Measurements from ENCODE around the gene NPFF.

The NPFF gene

GRCh38 chr12:53513712-53514410, 6.6 kb upstream of the NPFF start:
- H3K27me3 ChIP-seq (ENCODE audit: insufficient read depth, poor library complexity, severe bottlenecking), result no peaks in the 10 kb centered on the region
- H3K4me3 ChIP-seq (ENCODE audit: severe bottlenecking), result no peak overlapping the region
- H3K4me1 ChIP-seq (ENCODE audit: insufficient read depth, poor library complexity, severe bottlenecking), result no peaks in the 10 kb centered on the region
- H3K36me3 ChIP-seq (ENCODE audit: low read depth), result peaks cover 44% of the 10 kb centered on the region
- no peaks in the 10 kb centered on the region for H3K9me3 ChIP-seq (ENCODE audit: severe bottlenecking)
- TF ChIP-seq CTCF (IDR thresholded peaks at IDR 0.05; ENCODE audit: poor library complexity, severe bottlenecking), result no peak
- no peak for DNase-seq (ENCODE audit: low spot score)
- no peak for ATAC-seq (ENCODE audit: low read depth)
- H3K27ac ChIP-seq (ENCODE audit: poor library complexity, severe bottlenecking), result no peak overlapping the region

GRCh38 chr12:53510181-53510812, 3.0 kb upstream of the NPFF start:
- Histone ChIP-seq H3K27ac (ENCODE audit: poor library complexity, severe bottlenecking) (no peak overlapping the region), H3K36me3 (ENCODE audit: low read depth) (peaks cover 29% of the 10 kb centered on the region), H3K9me3 (ENCODE audit: severe bottlenecking) (no peaks in the 10 kb centered on the region), H3K4me3 (ENCODE audit: severe bottlenecking) (no peak overlapping the region), H3K27me3 (ENCODE audit: insufficient read depth, poor library complexity, severe bottlenecking) (no peaks in the 10 kb centered on the region), H3K4me1 (ENCODE audit: insufficient read depth, poor library complexity, severe bottlenecking) (no peaks in the 10 kb centered on the region)
- DNase-seq (ENCODE audit: low spot score), result no peak
- TF ChIP-seq CTCF (IDR thresholded peaks at IDR 0.05; ENCODE audit: poor library complexity, severe bottlenecking), result no peak
- ATAC-seq (ENCODE audit: low read depth), result no peak

- H3K27ac ChIP-seq (ENCODE audit: poor library complexity, severe bottlenecking), result no peak overlapping the region
These were observed 1.4 kb upstream of the NPFF start for GRCh38 chr12:53508534-53509170.

GRCh38 chr12:53507603-53507885, 260 bp upstream of the NPFF start:
- DNase-seq (ENCODE audit: low spot score), result no peak
- H3K27me3 ChIP-seq (ENCODE audit: insufficient read depth, poor library complexity, severe bottlenecking), result no peaks in the 10 kb centered on the region
- H3K36me3 ChIP-seq (ENCODE audit: low read depth), result peaks cover 6% of the 10 kb centered on the region; the same call in 1 of the 2 replicates
- no peaks in the 10 kb centered on the region for H3K4me1 ChIP-seq (ENCODE audit: insufficient read depth, poor library complexity, severe bottlenecking)
- TF ChIP-seq CTCF (IDR thresholded peaks at IDR 0.05; ENCODE audit: poor library complexity, severe bottlenecking), result no peak
- H3K9me3 ChIP-seq (ENCODE audit: severe bottlenecking), result no peaks in the 10 kb centered on the region
- H3K27ac ChIP-seq (ENCODE audit: poor library complexity, severe bottlenecking), result no peak overlapping the region
- H3K4me3 ChIP-seq (ENCODE audit: severe bottlenecking), result no peak overlapping the region
- ATAC-seq (ENCODE audit: low read depth), result no peak

More at GRCh38 chr12:53508534-53509170, 1.4 kb upstream of the NPFF start:
- no peak overlapping the region for H3K4me3 ChIP-seq (ENCODE audit: severe bottlenecking)
- H3K27me3 ChIP-seq (ENCODE audit: insufficient read depth, poor library complexity, severe bottlenecking), result no peaks in the 10 kb centered on the region
- no peaks in the 10 kb centered on the region for H3K9me3 ChIP-seq (ENCODE audit: severe bottlenecking)
- H3K36me3 ChIP-seq (ENCODE audit: low read depth), result peaks cover 16% of the 10 kb centered on the region
- no peak for DNase-seq (ENCODE audit: low spot score)
- TF ChIP-seq CTCF (IDR thresholded peaks at IDR 0.05; ENCODE audit: poor library complexity, severe bottlenecking), result peak; percentile 95
- H3K4me1 ChIP-seq (ENCODE audit: insufficient read depth, poor library complexity, severe bottlenecking), result no peaks in the 10 kb centered on the region
- ATAC-seq (ENCODE audit: low read depth), result peak; percentile 92

GRCh38 chr12:53506450-53506785, 866 bp downstream of the NPFF start:
- Histone ChIP-seq H3K36me3 (ENCODE audit: low read depth) (peaks cover 4% of the 10 kb centered on the region; the same call in 1 of the 2 replicates), H3K27ac (ENCODE audit: poor library complexity, severe bottlenecking) (no peak overlapping the region), H3K9me3 (ENCODE audit: severe bottlenecking) (no peaks in the 10 kb centered on the region), H3K27me3 (ENCODE audit: insufficient read depth, poor library complexity, severe bottlenecking) (no peaks in the 10 kb centered on the region), H3K4me1 (ENCODE audit: insufficient read depth, poor library complexity, severe bottlenecking) (no peaks in the 10 kb centered on the region), H3K4me3 (ENCODE audit: severe bottlenecking) (no peak overlapping the region)
- no peak for TF ChIP-seq CTCF (IDR thresholded peaks at IDR 0.05; ENCODE audit: poor library complexity, severe bottlenecking)
- DNase-seq (ENCODE audit: low spot score) (no peak), ATAC-seq (ENCODE audit: low read depth) (no peak)

Data from RWPE2 (cell line).